Prostate gland (tissue), 2 donors: ENCODE data around the gene SPTB.

Source experiments
- CTCF ChIP-seq, 4 experiments: fragments of 200-600 bp in 2 of 4; fragments of 450-650 bp in 2 of 4; sonication (generic) in 2 of 4; IDR thresholded peaks; 1 replicate in 3 of 4; 2 replicates in 1 of 4; pipeline ENCODE4 v1.5.1; 2016 to 2019; ENCODE audit warnings: antibody characterized with exemption in 4 of 4, mild to moderate bottlenecking in 2 of 4, moderate library complexity in 2 of 4
- POLR2A ChIP-seq: fragments of 450-650 bp; IDR thresholded peaks from one replicate; pipeline ENCODE4 v1.6.1; 2016; ENCODE audit warnings: antibody characterized with exemption, mild to moderate bottlenecking
- POLR2AphosphoS5 ChIP-seq: sonication (generic); formaldehyde crosslinking; IDR thresholded peaks from one replicate; pipeline ENCODE4 v1.6.1; 2017; ENCODE audit warnings: antibody characterized with exemption

DNA sequence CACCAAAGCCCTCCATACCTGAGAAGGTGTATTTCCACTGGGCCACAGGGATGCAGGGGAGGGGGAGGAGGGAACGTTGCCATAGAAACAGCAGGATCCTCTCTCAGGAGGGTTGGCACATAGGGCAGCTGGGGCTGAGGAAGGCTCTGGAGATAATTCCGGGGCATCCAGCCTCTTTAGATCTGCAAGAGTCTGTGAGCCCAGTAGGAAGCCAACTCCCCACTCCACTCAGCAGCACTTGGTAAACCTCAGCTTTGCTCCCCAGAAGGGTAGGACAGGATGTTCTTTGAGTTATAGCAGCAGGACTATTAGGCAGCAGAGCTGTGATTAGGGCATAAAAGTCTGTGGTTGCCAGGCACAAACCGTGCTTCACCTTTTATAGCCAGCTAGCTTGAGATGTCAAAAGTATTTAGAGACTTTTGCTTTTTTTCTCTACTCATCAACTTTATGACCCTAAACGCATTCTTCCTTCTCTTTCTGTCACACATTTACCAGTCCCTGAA lies 183.3 kb downstream of the SPTB start:
- TF ChIP-seq CTCF (IDR thresholded peaks at IDR 0.05) = no peak
- TF ChIP-seq POLR2A = no peak
- TF ChIP-seq POLR2AphosphoS5 = peak; percentile 66
